HG02571 (cell line): ENCODE data around the gene EPOP.
A peak's percentile ranks its signal among the peaks of the same experiment; 100 is the strongest.

Experiments
- ATAC-seq: cut with Tn5 transposase; IDR thresholded peaks from one replicate; pipeline ENCODE4 v1.9.1; 2021; ENCODE audit warnings: mild to moderate bottlenecking, moderate library complexity; ENCODE audit not compliant: unreplicated experiment

Gene EPOP

GRCh38 chr17:38674749-38675615 is at the start of gene EPOP:
TSS of gene EPOP (minus strand) at chr17:38674957. CDS start at chr17:38674495, 462 bp downstream.
- ATAC-seq, result peak; percentile 71

DNA sequence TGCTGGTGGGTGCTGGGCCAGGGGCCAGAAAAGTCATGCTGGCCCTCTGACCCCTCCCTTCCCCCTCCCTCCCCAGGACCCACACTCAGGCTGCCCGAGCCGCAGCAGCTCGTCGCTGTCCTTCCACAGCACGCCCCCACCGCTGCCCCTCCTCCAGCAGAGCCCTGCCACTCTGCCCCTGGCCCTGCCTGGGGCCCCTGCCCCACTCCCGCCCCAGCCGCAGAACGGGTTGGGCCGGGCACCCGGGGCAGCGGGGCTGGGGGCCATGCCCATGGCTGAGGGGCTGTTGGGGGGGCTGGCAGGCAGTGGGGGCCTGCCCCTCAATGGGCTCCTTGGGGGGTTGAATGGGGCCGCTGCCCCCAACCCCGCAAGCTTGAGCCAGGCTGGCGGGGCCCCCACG is 47.0 kb upstream of the EPOP start:
- no peak for ATAC-seq

DNA sequence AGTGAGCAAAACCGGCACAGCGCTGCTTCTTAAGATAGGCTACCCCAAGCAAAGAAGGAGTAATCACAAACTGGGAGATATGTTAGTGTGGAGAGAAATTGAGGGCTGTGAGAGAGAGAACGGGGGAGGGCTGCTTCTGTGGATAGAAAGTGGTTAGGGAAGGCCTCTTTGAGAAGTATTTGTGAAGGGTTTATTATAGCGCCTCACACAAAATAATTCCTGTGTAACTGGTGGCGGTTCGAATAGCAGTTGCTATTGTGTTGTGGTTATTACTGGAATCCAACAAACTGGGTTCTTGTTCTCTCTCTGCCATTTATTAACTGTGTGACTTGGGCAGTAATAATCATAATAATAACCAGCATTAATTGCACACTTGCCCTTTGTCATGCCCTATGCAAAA is 46.2 kb upstream of the EPOP start:
- no peak for ATAC-seq

GRCh38 chr17:38719943-38720641 is 45.3 kb upstream of the EPOP start:
- no peak for ATAC-seq

GRCh38 chr17:38719289-38719942 is 44.7 kb upstream of the EPOP start:
- no peak for ATAC-seq

DNA sequence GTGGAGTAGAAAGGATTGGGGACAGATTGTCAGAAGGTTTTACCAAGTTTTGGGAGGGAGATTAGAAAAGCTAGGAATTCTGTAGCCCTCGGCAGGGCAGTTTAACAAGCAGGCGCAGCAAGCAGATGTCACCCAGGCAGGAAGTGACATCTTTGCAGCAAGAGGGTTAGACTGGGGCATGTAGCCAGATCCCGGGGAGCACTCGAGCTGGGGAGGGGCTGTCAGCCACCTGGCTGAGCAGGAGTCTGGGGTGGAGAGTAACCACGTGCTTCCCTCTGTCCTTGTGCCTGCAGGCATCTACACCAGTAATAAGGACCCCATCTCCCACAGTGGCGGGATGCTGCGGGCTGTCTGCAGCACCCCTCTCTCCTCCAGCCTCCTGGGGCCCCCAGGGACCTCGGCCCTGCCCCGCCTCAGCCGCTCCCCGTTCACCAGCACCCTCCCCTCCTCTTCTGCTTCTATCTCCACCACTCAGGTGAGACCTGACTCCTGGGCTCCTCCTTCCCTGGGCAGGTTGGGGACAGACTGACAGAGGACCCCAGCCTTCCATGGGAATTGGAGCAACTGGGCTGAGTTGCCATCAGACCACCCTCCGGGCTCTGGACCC is 42.5 kb upstream of the EPOP start:
- ATAC-seq, result no peak

DNA sequence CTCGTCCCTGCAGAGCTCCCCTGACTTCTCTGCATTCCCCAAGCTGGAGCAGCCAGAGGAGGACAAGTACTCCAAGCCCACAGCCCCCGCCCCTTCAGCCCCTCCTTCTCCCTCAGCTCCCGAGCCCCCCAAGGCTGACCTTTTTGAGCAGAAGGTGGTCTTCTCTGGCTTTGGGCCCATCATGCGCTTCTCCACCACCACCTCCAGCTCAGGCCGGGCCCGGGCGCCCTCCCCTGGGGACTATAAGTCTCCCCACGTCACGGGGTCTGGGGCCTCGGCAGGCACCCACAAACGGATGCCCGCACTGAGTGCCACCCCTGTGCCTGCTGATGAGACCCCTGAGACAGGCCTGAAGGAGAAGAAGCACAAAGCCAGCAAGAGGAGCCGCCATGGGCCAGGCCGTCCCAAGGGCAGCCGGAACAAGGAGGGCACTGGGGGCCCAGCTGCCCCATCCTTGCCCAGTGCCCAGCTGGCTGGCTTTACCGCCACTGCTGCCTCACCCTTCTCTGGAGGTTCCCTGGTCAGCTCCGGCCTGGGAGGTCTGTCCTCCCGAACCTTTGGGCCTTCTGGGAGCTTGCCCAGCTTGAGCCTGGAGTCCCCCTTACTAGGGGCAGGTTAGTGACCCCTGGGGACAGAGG is 41.7 kb upstream of the EPOP start:
- no peak for ATAC-seq

GRCh38 chr17:38715216-38715943 is 40.6 kb upstream of the EPOP start:
- ATAC-seq, result no peak

DNA sequence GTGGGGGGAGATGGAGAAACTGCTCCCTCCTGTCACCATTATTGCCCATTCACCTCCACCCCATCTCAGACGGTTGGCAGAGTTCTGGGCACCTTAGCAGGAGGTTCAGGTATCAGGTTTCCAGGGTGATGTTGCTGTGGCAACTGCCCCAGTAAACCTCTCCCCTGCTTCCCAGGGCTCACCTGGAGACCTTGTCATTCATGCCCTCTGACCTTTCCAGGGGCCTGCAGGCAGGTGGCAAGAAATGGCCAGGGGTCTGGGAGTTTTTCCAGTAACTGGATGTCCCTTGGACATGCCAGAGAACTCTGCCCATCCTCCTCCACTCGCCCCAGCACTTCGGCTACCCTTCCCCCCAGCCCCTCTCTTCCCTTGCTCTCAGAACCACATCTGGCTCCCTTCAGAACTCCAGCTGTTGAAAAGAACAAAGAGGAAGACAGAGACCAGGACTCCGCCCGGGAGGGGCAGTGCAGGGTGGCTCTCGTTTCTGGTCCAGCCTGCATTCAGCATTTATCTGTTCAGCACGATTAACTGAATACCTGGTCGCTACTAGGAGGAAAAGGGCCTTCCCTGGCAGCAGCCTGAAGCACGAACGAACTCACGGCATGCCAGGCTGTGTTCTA is 38.8 kb upstream of the EPOP start:
- ATAC-seq, result no peak

GRCh38 chr17:38712593-38712992 is 37.8 kb upstream of the EPOP start:
- no peak for ATAC-seq

DNA sequence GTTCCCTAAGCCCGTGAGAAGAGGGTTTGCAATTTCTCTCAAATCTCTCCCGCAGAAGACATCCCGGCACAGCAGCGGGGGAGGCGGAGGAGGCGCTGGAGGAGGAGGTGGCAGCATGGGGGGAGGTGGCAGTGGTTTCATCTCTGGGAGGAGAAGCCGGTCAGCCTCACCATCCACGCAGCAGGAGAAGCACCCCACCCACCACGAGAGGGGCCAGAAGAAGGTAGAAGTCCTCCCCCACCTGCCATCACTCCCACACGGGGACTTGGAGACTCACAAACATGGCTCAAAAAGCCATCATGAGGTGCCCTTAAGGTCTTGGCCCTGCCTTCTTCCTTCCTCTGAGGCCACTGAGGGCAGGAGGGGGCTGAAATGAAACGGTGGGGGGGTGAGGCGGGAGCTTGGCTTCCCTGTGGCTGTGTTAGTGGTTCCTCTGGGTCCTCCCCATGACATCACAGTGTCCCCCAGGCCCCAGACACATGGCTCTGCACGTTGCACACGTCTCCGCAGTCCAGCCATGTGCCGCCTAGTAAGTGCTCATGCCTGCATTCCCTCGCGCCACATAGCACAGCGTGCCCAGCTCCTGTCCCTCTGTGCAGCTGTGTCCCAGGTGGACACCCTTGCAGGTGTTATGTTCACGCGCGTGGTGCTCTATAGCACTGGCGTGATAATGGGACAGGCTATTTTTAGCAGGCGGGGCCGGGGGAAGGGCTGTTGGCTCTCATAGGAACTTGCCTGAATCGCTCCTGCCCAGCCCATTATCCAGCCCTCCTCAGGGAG is 37.2 kb upstream of the EPOP start:
- no peak for ATAC-seq

- ATAC-seq, result no peak
Observed at GRCh38 chr17:38710985-38711384, 36.2 kb upstream of the EPOP start.

GRCh38 chr17:38710604-38710962 is 35.8 kb upstream of the EPOP start:
- no peak for ATAC-seq

DNA sequence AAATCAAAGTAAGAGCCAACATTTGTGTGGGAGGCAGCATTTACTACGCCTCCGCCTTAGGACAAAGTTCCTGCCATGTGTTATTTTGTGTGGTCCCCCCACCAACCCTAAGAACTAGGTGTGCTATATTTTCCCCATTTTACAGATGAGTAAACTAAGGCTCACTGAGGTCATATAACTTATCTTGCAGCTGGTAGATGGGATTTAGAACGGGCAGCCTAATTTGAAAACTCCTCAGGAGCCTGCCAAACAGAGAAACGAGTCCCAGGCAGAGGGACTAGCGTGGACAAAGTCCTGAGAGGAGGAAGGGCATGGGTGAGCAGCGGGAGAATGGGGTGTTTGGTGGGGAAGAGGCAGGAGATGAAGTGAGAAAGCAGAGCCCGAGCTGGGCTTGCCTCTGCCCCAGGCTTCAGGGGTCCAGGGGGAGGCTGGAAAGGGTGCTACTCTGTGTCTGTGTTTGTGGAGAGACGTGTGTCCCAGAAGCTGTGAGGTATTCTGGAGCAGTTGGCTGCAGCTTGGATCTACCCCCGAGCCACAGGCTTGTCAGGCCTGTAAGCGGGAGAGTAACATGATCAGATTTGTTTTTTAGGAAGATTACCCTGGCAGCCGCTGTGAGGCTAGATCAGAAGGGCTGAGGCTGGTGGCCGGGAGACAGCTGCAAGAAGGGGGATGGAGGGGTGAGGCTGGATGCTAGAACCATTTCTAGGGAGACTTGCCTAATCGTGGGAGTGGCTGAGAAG is 35.3 kb upstream of the EPOP start:
- ATAC-seq, result no peak

DNA sequence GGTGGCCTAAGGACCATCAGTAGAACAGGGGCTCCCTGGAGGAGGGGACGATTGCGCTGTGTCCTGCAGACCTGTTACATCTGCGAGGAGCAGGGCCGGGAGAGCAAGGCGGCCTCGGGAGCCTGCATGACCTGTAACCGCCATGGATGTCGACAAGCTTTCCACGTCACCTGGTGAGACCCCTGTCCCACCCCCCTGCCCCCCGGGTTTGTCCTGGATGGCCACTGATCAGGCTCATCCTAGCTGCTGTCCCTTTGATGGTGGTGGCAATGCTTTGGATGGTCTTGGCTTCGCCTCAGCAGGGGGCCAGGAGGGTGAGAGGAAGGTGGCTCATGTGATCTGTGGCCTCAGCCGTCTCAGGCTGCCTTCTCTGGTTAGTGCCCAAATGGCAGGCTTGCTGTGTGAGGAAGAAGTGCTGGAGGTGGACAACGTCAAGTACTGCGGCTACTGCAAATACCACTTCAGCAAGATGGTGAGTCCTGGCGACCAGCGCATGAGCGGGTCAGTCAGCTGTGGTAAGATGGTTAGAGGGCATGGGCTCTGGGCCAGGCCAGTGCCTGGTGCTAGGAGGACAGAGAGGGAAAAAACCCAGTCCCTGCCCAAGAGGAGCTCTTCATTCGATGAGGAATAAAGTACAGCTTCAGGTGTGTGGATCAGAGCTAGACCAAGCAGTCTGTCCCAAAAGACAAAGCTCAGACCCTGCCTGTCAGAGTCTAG is 34.5 kb upstream of the EPOP start:
- ATAC-seq, result no peak

DNA sequence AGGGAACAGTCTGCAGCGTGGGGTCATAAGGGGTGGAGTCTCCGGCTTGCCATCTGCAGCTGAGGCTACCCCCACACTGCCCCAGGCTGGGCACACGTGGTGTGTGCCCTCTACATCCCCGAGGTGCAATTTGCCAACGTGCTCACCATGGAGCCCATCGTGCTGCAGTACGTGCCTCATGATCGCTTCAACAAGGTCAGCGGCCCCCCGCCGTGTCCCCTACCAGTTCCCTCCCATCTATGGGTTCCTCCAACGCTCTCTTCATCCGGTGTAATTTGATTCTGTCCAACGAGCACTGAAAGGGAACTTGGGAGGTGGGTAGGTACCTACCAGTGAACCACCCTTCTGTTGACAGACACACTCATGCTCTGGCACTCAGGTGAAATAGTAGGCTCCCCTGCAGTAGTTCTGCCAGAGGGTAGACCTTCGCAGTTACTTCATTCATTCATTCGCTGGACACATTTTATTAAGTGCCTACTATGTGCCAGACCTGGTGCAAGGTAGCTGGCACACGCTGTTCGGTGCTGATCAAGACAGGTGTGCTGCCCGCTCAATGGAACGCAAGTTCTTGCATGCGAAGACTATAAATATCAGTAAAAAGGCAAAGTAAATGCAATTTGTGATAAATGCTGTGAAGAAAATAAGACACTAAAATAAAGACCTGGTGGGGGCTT is 33.1 kb upstream of the EPOP start:
- ATAC-seq, result no peak

DNA sequence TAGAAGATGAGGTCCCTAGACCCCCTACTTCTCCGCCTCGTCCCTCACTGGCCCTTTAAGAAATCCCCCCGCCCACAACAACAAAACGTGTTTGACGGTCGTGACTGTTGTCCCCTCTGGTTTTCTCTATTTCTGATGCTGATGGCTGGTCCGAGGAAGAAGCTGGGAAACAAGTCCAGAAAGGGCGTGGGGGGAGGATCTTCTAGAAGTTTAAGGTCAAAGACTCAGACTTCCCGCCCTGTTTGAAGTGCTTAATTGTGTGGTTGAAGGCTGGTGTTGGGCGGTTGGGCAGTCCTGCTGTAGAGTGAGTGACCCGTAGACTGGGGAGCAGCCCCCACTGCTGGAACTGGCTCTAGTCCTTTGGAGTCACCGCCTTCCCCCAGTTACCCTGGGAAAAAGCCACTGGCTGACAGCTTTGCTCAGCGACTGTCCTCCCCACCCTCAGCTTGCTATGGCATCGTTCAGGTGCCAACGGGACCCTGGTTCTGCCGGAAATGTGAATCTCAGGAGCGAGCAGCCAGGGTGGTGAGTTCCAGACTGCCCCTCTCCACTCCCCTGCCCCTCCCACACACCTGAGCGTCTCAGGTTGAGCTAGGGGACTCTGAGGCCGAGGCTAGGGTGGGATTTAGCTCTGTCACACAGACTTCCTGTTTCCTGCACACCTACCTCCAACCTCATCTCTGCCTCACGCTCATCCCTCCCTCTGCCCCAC is 31.9 kb upstream of the EPOP start:
- no peak for ATAC-seq
